A549 (cell line): ENCODE data around the gene PNMA6F.

Experiments
- CHD2 ChIP-seq: fragments of 150-350 bp; IDR thresholded peaks from 2 replicates; pipeline ENCODE4 v1.6.1; 2014; ENCODE audit warnings: low read length; ENCODE audit not compliant: partially characterized antibody
- JUN ChIP-seq, 2 experiments: fragments of >200 bp; sonication (Bioruptor Twin); formaldehyde crosslinking; IDR thresholded peaks; 2 replicates in 1 of 2; 3 replicates in 1 of 2; pipeline ENCODE4 v1.6.1; 2016 to 2017

DNA sequence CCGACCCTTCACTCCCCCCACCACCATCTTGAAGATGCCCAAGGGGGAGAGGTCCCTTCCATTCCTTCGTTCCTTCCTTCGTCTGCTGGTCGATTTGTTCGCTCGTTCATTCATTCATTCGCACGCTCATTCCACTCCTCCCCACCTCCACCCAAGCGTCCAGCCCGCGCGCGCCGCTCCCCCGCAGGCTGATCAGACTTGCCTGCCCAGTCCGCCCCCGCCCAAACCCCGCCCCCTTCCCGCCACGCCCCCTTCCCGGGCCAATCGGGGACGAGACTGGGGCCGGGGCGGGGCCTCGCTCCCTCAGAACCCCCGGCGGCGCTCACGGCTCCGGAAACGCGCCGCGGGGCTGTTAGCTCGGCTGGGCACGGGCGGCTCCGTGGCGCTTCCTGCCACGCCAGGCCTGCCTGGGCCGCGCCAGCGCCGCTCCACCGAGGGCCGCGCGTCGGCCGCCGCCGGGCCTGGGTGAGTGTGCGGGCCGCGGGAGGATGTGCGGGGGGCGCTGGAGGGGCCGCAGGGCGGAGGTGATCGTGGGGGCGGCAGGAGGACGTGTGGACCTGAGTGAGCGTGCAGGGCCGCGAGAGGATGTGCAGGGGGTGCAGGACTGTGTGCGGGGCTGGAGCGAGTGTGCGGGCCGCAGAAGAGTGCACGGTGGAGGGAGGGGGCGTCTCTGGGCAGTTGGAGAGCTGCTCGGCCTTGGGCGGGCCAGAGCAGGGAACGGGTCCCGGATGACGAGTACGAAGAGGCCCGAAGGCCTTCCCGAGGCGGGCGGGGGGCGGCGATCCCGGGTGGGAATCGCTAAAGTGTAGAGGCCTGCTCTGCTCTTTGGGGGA, 12.5 kb upstream of the PNMA6F start, which contains the start of gene ZNF275:
- TF ChIP-seq CHD2 (no peak), JUN (IDR thresholded peaks at IDR 0.05) (no peak)
